ENCODE measurements around the gene PRKN.

DNA sequence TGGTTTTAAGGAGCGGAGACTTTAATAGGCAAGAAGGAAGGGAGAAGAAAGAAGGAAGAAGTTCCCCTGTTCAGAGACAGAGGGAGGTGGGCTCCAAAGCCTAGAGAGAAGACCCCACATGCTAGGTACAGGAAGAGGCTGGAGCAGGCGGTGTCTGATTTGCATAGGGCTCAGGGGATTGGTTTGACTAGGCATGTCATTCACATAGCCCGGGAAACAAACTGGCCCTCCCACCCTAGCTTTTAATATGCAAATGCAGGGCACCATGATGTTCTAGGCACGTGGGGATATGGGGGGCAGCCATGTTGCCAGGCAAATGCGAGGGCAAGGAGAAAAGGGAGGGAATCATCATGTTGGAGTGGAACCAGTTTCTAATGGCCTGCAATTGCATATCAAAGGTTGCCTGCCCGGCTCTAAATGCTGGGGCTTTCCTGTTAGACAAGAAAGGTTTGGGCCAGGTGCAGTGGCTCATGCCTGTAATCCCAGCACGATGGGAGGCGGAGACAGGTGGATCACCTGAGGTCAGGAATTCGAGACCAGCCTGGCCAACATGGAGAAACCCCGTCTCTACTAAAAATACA lies 1419.4 kb downstream of the PRKN start:
- TF ChIP-seq, protein P1, sequence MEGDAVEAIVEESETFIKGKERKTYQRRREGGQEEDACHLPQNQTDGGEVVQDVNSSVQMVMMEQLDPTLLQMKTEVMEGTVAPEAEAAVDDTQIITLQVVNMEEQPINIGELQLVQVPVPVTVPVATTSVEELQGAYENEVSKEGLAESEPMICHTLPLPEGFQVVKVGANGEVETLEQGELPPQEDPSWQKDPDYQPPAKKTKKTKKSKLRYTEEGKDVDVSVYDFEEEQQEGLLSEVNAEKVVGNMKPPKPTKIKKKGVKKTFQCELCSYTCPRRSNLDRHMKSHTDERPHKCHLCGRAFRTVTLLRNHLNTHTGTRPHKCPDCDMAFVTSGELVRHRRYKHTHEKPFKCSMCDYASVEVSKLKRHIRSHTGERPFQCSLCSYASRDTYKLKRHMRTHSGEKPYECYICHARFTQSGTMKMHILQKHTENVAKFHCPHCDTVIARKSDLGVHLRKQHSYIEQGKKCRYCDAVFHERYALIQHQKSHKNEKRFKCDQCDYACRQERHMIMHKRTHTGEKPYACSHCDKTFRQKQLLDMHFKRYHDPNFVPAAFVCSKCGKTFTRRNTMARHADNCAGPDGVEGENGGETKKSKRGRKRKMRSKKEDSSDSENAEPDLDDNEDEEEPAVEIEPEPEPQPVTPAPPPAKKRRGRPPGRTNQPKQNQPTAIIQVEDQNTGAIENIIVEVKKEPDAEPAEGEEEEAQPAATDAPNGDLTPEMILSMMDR (IDR thresholded peaks at IDR 0.05) = no peak
- TF ChIP-seq POLR2A (IDR thresholded peaks at IDR 0.05) = no peak

All from thyroid gland (tissue), 4 donors.